Ovary (tissue), 9 donors: Measurements from ENCODE around the gene SOHLH1. TPM values are rescaled to one million over a fixed set of nuclear protein-coding genes. Genes with fewer than 3 reads are reported as not detected.

Experiments
- DNase-seq, 5 donors: peaks; one replicate each; pipeline ENCODE4 v3.0.0-alpha.2; 2019 to 2020
- H3K27ac ChIP-seq, 2 donors: fragments of 200-600 bp; one replicate each; pipeline versions ENCODE4 v1.5.1 to v1.8.0; 2019 to 2022
- H3K27me3 ChIP-seq: fragments of 200-600 bp; one replicate; pipeline ENCODE4 v1.8.0; 2022
- H3K36me3 ChIP-seq: fragments of 200-600 bp; sonication (generic); one replicate; pipeline ENCODE4 v1.5.1; 2019
- H3K4me1 ChIP-seq: one replicate; pipeline ENCODE4 v1.8.1; 2013; ENCODE audit warnings: mild to moderate bottlenecking, moderate library complexity; ENCODE audit not compliant: insufficient read depth
- H3K4me3 ChIP-seq: fragments of 200-600 bp; sonication (generic); one replicate; pipeline ENCODE4 v1.5.1; 2017
- H3K9me3 ChIP-seq, 2 donors: fragments of 200-600 bp in 1 of 2; sonication (generic) in 1 of 2; one replicate each; pipeline versions ENCODE4 v1.5.1 to v1.8.1; 2013 to 2019; ENCODE audit warnings: mild to moderate bottlenecking in 1 of 2, moderate library complexity in 1 of 2
- EP300 ChIP-seq: sonication (generic); formaldehyde crosslinking; IDR thresholded peaks from one replicate; pipeline ENCODE4 v1.6.1; 2017; ENCODE audit warnings: antibody characterized with exemption
- POLR2A ChIP-seq: fragments of 450-650 bp; IDR thresholded peaks from one replicate; pipeline ENCODE4 v1.6.1; 2017; ENCODE audit warnings: antibody characterized with exemption, mild to moderate bottlenecking, moderate library complexity
- WGBS, 3 donors: extraction: QIAGEN DNeasy Blood & Tissue Kit in 1 of 3; methylation state at CpG; one replicate each; pipeline versions ENCODE4 v1.1.5 to v1.1.7; 2013 to 2017; 5-methylcytosine and 5-hydroxymethylcytosine counted together
- intact Hi-C, 4 donors: fragments of 100-400 bp; cut with DNase I; formaldehyde crosslinking; loops; one replicate each; pipeline versions ENCODE4 v1.11.0 to v1.15.1; 2022 to 2023
- polyA plus RNA-seq, 2 donors: library from polyadenylated mRNA; stranded (reverse); fragments of 200-250 nt in 1 of 2; fragments of 350-450 nt in 1 of 2; fragmentation: Illumina TruSeq in 1 of 2; extraction: RNeasy Lipid Tissue Mini Kit (QIAGEN cat#74804) in 1 of 2; gene quantifications; one replicate each; pipeline ENCODE4 v1.2.3, GENCODE V29; 2013 to 2014
- total RNA-seq, 7 donors: library from RNA; depleted of rRNA in 2 of 7; stranded (reverse); fragments of >200 nt in 2 of 7; fragmentation: NEBNext Ultra II Directional in 3 of 7; extraction: Animal tissue kit (Norgen Biotek cat#: 25700) in 3 of 7; gene quantifications; one replicate each; pipeline versions ENCODE4 v1.1.0 to v1.2.4, GENCODE V29; 2016 to 2023
- TF ChIP-seq, protein P1 (sequence below), 3 donors: fragments of 450-650 bp in 2 of 3; fragments of 200-600 bp in 1 of 3; IDR thresholded peaks; one replicate each; pipeline versions ENCODE4 v1.5.1 to v1.8.0; 2016 to 2022; ENCODE audit warnings: antibody characterized with exemption in 3 of 3, mild to moderate bottlenecking in 1 of 3
- donor health status: DM: no; HTN: no; CAD: no; lungs with moderate emphysema.
- donor health status: DM: no; HTN: no; CAD: no.
- donor health status: Bipolar disorder and iron deficiency.
- donor health status: DM: yes; HTN: yes; CAD: no.
- donor health status: DM: no; HTN: no; CAD: no.
- donor health status: DM: yes; HTN: yes; CAD: no.

Gene SOHLH1
- total and polyA plus RNA-seq, 9 donors: 0.17 to 0.36 TPM; not detected in 7

DNA sequence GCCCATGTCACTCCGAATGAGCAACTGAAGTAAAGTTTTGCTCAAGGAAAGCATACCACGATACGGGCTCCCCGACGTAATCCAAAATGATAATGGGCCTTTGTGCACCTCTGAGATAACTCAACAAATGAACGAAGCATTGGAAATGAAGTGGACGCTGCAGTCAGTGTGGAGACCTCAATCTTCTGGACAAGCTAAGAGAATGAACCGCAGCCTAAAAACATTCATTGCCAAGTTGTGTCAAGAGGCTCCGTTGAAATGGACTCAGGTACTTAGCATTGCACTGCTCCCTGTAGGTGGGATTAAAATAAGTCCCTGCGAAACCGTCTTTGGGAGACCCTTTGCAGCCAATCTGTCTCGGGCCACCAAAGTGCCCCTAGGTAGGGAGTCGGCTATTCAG, 40.0 kb downstream of the SOHLH1 start:
- Histone ChIP-seq H3K4me1 (peaks cover 6% of the 10 kb centered on the region), H3K9me3 (no peaks in the 10 kb centered on the region), H3K4me3 (no peak overlapping the region), H3K27me3 (no peaks in the 10 kb centered on the region), H3K27ac (no peak overlapping the region), H3K36me3 (no peaks in the 10 kb centered on the region)
- WGBS, 3 donors: 81 to 96% (median 91%) methylated on average over 13 of the region's 13 CpGs
- TF ChIP-seq POLR2A (no peak), EP300 (no peak)
- TF ChIP-seq, protein P1, sequence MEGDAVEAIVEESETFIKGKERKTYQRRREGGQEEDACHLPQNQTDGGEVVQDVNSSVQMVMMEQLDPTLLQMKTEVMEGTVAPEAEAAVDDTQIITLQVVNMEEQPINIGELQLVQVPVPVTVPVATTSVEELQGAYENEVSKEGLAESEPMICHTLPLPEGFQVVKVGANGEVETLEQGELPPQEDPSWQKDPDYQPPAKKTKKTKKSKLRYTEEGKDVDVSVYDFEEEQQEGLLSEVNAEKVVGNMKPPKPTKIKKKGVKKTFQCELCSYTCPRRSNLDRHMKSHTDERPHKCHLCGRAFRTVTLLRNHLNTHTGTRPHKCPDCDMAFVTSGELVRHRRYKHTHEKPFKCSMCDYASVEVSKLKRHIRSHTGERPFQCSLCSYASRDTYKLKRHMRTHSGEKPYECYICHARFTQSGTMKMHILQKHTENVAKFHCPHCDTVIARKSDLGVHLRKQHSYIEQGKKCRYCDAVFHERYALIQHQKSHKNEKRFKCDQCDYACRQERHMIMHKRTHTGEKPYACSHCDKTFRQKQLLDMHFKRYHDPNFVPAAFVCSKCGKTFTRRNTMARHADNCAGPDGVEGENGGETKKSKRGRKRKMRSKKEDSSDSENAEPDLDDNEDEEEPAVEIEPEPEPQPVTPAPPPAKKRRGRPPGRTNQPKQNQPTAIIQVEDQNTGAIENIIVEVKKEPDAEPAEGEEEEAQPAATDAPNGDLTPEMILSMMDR (IDR thresholded peaks at IDR 0.05): no peak
- DNase-seq: no peak
- intact Hi-C loops: no loop called here

DNA sequence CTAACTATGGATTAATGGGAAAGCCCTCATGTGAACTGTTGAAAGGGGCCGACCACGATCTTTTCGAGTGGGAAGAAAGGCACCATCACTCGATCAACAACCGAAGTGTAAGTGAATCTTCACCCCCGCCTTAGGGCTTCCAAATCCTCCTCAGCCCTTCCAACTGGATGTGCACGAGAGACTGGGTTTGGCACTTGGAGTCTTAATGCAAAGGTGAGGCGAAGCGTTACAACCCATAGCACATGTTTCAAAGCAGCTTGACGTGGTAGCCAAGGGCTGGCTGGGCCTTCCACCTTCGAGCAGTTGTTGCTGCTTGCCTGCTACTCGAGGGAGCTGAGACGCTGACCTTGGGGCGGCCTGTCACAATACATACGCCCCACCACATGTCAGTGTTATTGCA, 41.9 kb downstream of the SOHLH1 start:
- WGBS, 3 donors: 85 to 93% (median 87%) methylated on average over 15 of the region's 15 CpGs
- TF ChIP-seq POLR2A (no peak), EP300 (no peak)
- TF ChIP-seq, protein P1 (IDR thresholded peaks at IDR 0.05): no peak
- H3K27me3 ChIP-seq: no peaks in the 10 kb centered on the region

DNA sequence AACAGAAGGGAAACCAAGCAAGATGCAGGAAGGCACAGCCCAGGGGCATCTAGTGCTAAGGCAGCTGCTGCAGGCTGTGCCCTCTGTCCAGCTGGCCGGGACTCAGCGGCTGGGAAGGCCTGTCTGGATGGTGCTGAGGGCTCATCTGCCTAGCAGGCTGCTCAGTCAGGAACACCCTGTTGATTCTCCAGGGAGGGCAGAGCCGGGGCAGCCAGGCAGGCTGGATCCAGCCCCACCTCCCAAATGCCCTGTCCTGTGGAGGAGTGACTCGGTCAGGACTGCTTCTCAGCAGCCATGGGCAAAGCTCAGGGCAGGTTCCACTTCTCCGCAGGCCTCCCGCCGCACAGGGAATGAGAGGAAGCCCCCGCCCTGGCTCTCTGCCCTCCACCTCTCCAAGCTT, 44.0 kb downstream of the SOHLH1 start:
- intact Hi-C loops: no loop called here
- WGBS, 3 donors: 70 to 85% (median 75%) methylated on average over 8 of the region's 8 CpGs
- TF ChIP-seq POLR2A: no peak
- TF ChIP-seq, protein P1 (IDR thresholded peaks at IDR 0.05): no peak

More for the DNA sequence above, 41.9 kb downstream of the SOHLH1 start:
- Histone ChIP-seq H3K27ac (no peak overlapping the region), H3K36me3 (no peaks in the 10 kb centered on the region), H3K4me1 (no peaks in the 10 kb centered on the region), H3K4me3 (no peak overlapping the region), H3K9me3 (no peaks in the 10 kb centered on the region)
- DNase-seq: no peak
- intact Hi-C loops: no loop called here

DNA sequence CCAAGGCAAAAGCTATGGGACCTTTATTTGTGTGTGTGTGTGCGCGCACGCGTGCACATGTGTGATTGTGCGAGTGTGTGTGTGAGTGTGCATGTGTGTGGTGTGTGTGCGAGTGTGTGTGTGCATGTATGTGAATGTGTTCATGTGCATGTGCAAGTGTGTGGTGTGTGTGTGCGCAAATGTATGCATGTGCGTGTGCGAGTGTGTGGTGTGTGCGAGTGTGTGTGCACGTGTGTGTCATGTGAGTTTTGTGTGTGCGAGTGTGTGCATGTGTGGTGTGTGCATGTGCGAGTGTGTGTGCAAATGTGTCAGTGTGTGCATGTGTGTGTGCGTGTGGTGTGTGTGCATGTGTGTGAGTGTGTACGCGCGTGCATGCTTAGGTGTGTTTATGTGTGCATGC, 48.9 kb downstream of the SOHLH1 start:
- no peak for DNase-seq
- TF ChIP-seq POLR2A (no peak), EP300 (no peak)
- TF ChIP-seq, protein P1 (IDR thresholded peaks at IDR 0.05): no peak
- Histone ChIP-seq H3K4me1 (no peaks in the 10 kb centered on the region), H3K27me3 (no peaks in the 10 kb centered on the region), H3K27ac (no peak overlapping the region), H3K4me3 (no peak overlapping the region), H3K9me3 (peaks cover 0 to under 1% of the 10 kb centered on the region in 2 donors), H3K36me3 (no peaks in the 10 kb centered on the region)
- intact Hi-C loops: no loop called here
- 86 to 93% (median 86%) methylated on average over 17 of the region's 17 CpGs for WGBS, 3 donors

More for the DNA sequence above, 44.0 kb downstream of the SOHLH1 start:
- Histone ChIP-seq H3K9me3 (no peaks in the 10 kb centered on the region), H3K36me3 (no peaks in the 10 kb centered on the region), H3K27ac (no peak overlapping the region), H3K4me3 (no peak overlapping the region), H3K27me3 (no peaks in the 10 kb centered on the region), H3K4me1 (no peaks in the 10 kb centered on the region)
- no peak for DNase-seq
